HG03175 (cell line): Measurements from ENCODE around the gene ABCA1.
"Not testable (repeated sequence)": the region's sequence is repeated elsewhere in the genome, so short reads cannot be mapped to it uniquely, and the experiment has no call there.

Source experiments
- ATAC-seq: cut with Tn5 transposase; IDR thresholded peaks from one replicate; pipeline ENCODE4 v1.9.1; 2021; ENCODE audit warnings: mild to moderate bottlenecking, moderate library complexity; ENCODE audit not compliant: unreplicated experiment

Gene ABCA1

GRCh38 chr9:104927912-104928740, at the start of gene ABCA1:
TSS of gene ABCA1 (minus strand) at chr9:104928155. CDS start at chr9:104903679, 24,476 bp downstream.
- ATAC-seq: peak; percentile 34

GRCh38 chr9:104977580-104977979, 49.6 kb upstream of the ABCA1 start:
- no peak for ATAC-seq

- no peak for ATAC-seq
These were observed 49.2 kb upstream of the ABCA1 start for GRCh38 chr9:104977168-104977567.

- ATAC-seq: not testable (repeated sequence)
These were observed 48.1 kb upstream of the ABCA1 start for GRCh38 chr9:104975966-104976595.

GRCh38 chr9:104974053-104974962, 46.4 kb upstream of the ABCA1 start:
- no peak for ATAC-seq

- no peak for ATAC-seq
These were observed 44.4 kb upstream of the ABCA1 start for GRCh38 chr9:104972242-104972866.

GRCh38 chr9:104971511-104971910, 43.6 kb upstream of the ABCA1 start:
- no peak for ATAC-seq

GRCh38 chr9:104970271-104970987, 42.5 kb upstream of the ABCA1 start:
- ATAC-seq: no peak

GRCh38 chr9:104969116-104969515, 41.2 kb upstream of the ABCA1 start:
- ATAC-seq: no peak

GRCh38 chr9:104968025-104968982, 40.3 kb upstream of the ABCA1 start:
- ATAC-seq: peak; percentile 100

- ATAC-seq: no peak
These were observed 35.1 kb upstream of the ABCA1 start for GRCh38 chr9:104963076-104963475.

- ATAC-seq: no peak
These were observed 33.9 kb upstream of the ABCA1 start for GRCh38 chr9:104961701-104962359.

- ATAC-seq: peak; percentile 97
These were observed 33.3 kb upstream of the ABCA1 start for GRCh38 chr9:104961238-104961637.

- ATAC-seq: no peak
These were observed 32.7 kb upstream of the ABCA1 start for GRCh38 chr9:104960662-104961061.

- ATAC-seq: no peak
These were observed 30.8 kb upstream of the ABCA1 start for GRCh38 chr9:104958751-104959150.

- ATAC-seq: not testable (repeated sequence)
These were observed 30.1 kb upstream of the ABCA1 start for GRCh38 chr9:104958006-104958405.

GRCh38 chr9:104951487-104951886, 23.5 kb upstream of the ABCA1 start:
- no peak for ATAC-seq

GRCh38 chr9:104950838-104951237, 22.9 kb upstream of the ABCA1 start:
- ATAC-seq: no peak
